ENCODE measurements around the gene TMPRSS9.

TMPRSS9 gene

GRCh38 chr19:2359992-2360685, at the start of gene TMPRSS9:
Gene TMPRSS9, plus strand, starts transcription at chr19:2360265. Its CDS starts 29,521 bp downstream, at chr19:2389786.
- ATAC-seq = peak; percentile 44; the same call in 2 of the 3 replicates
- TF ChIP-seq ISL1 (CRISPR knock-in tag; IDR thresholded peaks at IDR 0.05) = no peak
- TF ChIP-seq PPARA (CRISPR knock-in tag; IDR thresholded peaks at IDR 0.05; ENCODE audit: borderline replicate concordance) = no peak
- TF ChIP-seq ESRRG (CRISPR knock-in tag; IDR thresholded peaks at IDR 0.05) = no peak
- TF ChIP-seq PATZ1 (CRISPR knock-in tag; IDR thresholded peaks at IDR 0.05; ENCODE audit: borderline replicate concordance) = no peak
- TF ChIP-seq CREB5 (CRISPR knock-in tag; IDR thresholded peaks at IDR 0.05; ENCODE audit: low read depth) = no peak
- TF ChIP-seq ZC3H10 (CRISPR knock-in tag; IDR thresholded peaks at IDR 0.05) = no peak
- no peak for TF ChIP-seq POU6F1 (CRISPR knock-in tag; IDR thresholded peaks at IDR 0.05; ENCODE audit: borderline replicate concordance, low read depth)
- no peak for TF ChIP-seq ARNTL (CRISPR knock-in tag; IDR thresholded peaks at IDR 0.05; ENCODE audit: borderline replicate concordance, low read depth)
- no peak for TF ChIP-seq TOX (CRISPR knock-in tag; IDR thresholded peaks at IDR 0.05; ENCODE audit: borderline replicate concordance)
- TF ChIP-seq SNAI2 (CRISPR knock-in tag; IDR thresholded peaks at IDR 0.05) = no peak
- TF ChIP-seq ZNF565 (CRISPR knock-in tag; conservative IDR thresholded peaks at IDR 0.05; ENCODE audit: low read depth) = no peak
- TF ChIP-seq ZNF8 (CRISPR knock-in tag; IDR thresholded peaks at IDR 0.05) = no peak
- no peak for TF ChIP-seq TCF4 (CRISPR knock-in tag; IDR thresholded peaks at IDR 0.05; ENCODE audit: borderline replicate concordance)
- TF ChIP-seq GLIS3 (CRISPR knock-in tag; IDR thresholded peaks at IDR 0.05) = no peak
- no peak for TF ChIP-seq ZNF70 (CRISPR knock-in tag; IDR thresholded peaks at IDR 0.05)
- TF ChIP-seq OSR1 (CRISPR knock-in tag; IDR thresholded peaks at IDR 0.05) = no peak
- TF ChIP-seq ZFP30 (CRISPR knock-in tag; IDR thresholded peaks at IDR 0.05) = no peak
- TF ChIP-seq BACH2 (CRISPR knock-in tag; IDR thresholded peaks at IDR 0.05; ENCODE audit: borderline replicate concordance) = no peak

- ATAC-seq = no peak
These were observed 49.0 kb upstream of the TMPRSS9 start for GRCh38 chr19:2311093-2311492.

More at GRCh38 chr19:2311093-2311492, 49.0 kb upstream of the TMPRSS9 start:
- TF ChIP-seq OSR1 (CRISPR knock-in tag; IDR thresholded peaks at IDR 0.05) (no peak), ISL1 (CRISPR knock-in tag; IDR thresholded peaks at IDR 0.05) (no peak), TSHZ2 (CRISPR knock-in tag; IDR thresholded peaks at IDR 0.05) (no peak), ZNF565 (CRISPR knock-in tag; conservative IDR thresholded peaks at IDR 0.05; ENCODE audit: low read depth) (no peak), SNAI2 (CRISPR knock-in tag; IDR thresholded peaks at IDR 0.05) (no peak), POU6F1 (CRISPR knock-in tag; IDR thresholded peaks at IDR 0.05; ENCODE audit: borderline replicate concordance, low read depth) (no peak), CREB5 (CRISPR knock-in tag; IDR thresholded peaks at IDR 0.05; ENCODE audit: low read depth) (no peak), PATZ1 (CRISPR knock-in tag; IDR thresholded peaks at IDR 0.05; ENCODE audit: borderline replicate concordance) (no peak), PPARA (CRISPR knock-in tag; IDR thresholded peaks at IDR 0.05; ENCODE audit: borderline replicate concordance) (no peak), RARB (CRISPR knock-in tag; IDR thresholded peaks at IDR 0.05) (no peak), ZNF8 (CRISPR knock-in tag; IDR thresholded peaks at IDR 0.05) (no peak), CSRNP3 (CRISPR knock-in tag; IDR thresholded peaks at IDR 0.05) (no peak), ZC3H10 (CRISPR knock-in tag; IDR thresholded peaks at IDR 0.05) (no peak), ZNF70 (CRISPR knock-in tag; IDR thresholded peaks at IDR 0.05) (no peak), ZFP30 (CRISPR knock-in tag; IDR thresholded peaks at IDR 0.05) (no peak), BACH2 (CRISPR knock-in tag; IDR thresholded peaks at IDR 0.05; ENCODE audit: borderline replicate concordance) (no peak), GLIS3 (CRISPR knock-in tag; IDR thresholded peaks at IDR 0.05) (no peak), ESRRG (CRISPR knock-in tag; IDR thresholded peaks at IDR 0.05) (no peak), ARNTL (CRISPR knock-in tag; IDR thresholded peaks at IDR 0.05; ENCODE audit: borderline replicate concordance, low read depth) (no peak), CSDC2 (CRISPR knock-in tag; IDR thresholded peaks at IDR 0.05) (no peak)

All from SK-N-SH treated with all-trans-retinoic acid at 6 μM for 48 hours (cell line).